Fibroblast of the aortic adventitia (primary cell): Measurements from ENCODE around the gene FKRP. TPM values are rescaled to one million over a fixed set of nuclear protein-coding genes. Genes with fewer than 3 reads are reported as not detected.

Experiments used
- DNase-seq: peaks from one replicate; pipeline ENCODE4 v3.0.0-alpha.2; 2010; ENCODE audit warnings: low read depth
- H3K4me3 ChIP-seq: 2 replicates; pipeline ENCODE4 v1.5.1; 2011; ENCODE audit warnings: low read depth, mild to moderate bottlenecking, control low read depth, low read length, moderate library complexity
- total RNA-seq: library from RNA; depleted of rRNA; stranded (reverse); fragments of >200 nt; gene quantifications from 2 replicates; pipeline ENCODE4 v1.2.3, GENCODE V29; 2012; ENCODE audit warnings: low replicate concordance
- TF ChIP-seq, protein P1 (sequence below): IDR thresholded peaks from 2 replicates; pipeline ENCODE4 v1.5.1; 2011; ENCODE audit warnings: mild to moderate bottlenecking, low read length, control low read depth, inconsistent platforms; ENCODE audit not compliant: insufficient read depth

FKRP gene
- total RNA-seq, 1 donor: 11.8 TPM

DNA sequence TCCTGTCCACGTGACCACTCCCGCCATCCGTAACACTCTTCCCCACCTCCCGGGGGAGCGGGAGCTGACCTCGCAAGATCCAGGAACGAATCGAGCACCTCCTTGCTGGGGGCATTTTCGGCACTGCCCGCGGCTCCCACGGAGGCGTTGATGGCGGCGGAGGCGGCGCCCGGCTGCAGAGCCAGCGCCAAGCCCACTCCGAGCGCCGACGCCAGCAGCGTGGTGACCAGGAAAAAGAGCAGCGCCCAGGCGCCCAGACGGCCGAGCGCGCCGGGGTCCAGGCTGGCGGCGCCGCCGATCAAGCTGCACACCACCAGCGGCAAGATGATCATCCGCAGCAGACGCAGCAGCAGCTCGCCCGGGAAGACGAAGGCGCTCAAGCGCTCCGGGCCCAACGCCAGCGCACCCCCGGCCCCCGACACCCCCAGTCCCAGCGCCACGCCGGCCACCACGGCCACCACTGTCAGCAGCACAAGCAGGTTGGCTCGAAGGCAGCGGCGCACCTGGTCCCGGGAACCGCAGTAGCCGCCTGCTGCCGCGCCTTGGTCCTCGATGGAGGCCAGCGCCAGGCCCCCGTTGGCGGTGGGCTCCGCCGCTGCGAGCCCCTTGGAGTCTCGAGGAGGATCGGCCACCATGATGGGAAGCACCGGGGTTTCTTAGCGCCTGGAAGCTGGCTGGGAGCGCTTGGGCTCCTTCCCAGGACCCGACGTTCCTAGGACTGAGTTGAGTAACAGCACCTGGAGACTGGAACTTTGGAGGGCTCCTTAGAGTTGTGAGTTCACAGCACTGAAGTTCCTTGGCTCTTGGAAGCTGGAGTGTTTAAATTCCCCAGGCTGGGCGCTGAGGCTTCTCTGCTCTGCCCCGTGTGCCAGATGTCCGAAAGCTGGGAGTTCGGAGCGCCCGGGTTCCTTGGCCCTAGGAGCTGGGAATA, 41.7 kb downstream of the FKRP start:
- DNase-seq: peak; percentile 82
- peak overlapping the region; percentile 96 for H3K4me3 ChIP-seq
- TF ChIP-seq, protein P1, sequence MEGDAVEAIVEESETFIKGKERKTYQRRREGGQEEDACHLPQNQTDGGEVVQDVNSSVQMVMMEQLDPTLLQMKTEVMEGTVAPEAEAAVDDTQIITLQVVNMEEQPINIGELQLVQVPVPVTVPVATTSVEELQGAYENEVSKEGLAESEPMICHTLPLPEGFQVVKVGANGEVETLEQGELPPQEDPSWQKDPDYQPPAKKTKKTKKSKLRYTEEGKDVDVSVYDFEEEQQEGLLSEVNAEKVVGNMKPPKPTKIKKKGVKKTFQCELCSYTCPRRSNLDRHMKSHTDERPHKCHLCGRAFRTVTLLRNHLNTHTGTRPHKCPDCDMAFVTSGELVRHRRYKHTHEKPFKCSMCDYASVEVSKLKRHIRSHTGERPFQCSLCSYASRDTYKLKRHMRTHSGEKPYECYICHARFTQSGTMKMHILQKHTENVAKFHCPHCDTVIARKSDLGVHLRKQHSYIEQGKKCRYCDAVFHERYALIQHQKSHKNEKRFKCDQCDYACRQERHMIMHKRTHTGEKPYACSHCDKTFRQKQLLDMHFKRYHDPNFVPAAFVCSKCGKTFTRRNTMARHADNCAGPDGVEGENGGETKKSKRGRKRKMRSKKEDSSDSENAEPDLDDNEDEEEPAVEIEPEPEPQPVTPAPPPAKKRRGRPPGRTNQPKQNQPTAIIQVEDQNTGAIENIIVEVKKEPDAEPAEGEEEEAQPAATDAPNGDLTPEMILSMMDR: no peak

DNA sequence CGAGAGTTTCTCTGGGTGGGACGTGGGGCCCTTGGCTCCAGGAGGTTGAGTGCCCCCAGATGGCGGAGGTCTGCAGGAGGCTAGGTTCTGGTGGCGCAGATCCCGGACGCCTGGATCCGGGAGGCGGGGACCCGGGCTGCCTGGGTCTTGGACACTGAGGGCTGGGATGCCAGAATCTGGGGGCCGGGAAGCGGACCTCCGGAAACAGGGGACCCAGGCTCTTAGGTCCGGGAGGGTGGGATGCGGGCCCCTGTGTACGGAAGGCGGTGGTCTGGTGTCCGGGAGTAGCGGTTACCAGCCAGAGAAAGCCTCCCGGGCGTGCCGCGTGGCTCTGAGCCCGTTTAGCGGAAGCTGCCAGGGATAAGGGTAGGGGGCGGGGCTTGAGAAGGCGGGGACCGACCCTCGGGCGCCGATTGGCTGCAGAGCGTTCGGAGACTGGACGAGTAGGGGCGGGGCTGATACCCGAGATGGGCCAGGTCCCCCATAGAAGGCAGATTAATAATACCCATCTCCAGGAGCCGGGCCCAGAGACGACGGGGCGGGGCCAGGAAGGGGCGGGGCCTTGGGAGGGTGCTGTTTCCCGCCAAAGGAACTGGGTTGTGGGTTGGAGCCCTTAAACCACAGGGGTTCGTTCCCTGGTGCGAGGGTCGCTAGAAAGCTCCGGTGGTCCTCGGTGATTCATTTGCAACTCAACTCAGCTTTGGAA, 42.6 kb downstream of the FKRP start, which contains the start of gene SLC1A5:
Gene SLC1A5 (minus strand): TSS at position 333 of the 706 bp plus-strand sequence. CDS start 629 bp downstream, outside the sequence.
- TF ChIP-seq, protein P1: no peak
- peak within 1 kb of the TSS; percentile 96 for H3K4me3 ChIP-seq
- DNase-seq: peak; percentile 96

DNA sequence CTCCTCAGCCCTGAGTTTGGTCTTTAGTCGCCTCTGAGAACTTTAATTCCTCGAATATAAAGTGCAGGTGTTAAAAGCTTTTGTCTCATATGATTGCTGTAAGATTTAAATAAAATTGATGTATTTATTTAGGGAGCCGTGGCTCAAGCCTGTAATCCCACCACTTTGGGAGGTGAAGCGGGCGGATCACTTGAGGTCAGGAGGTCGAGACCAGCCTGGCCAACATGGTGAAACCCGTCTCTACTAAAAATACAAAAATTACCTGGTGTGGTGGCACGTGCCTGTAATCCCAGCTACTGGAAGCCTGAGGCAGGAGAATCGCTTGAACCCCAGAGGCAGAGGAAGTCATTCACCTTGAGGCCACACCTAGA, 43.1 kb downstream of the FKRP start:
- TF ChIP-seq, protein P1: no peak
- no peak overlapping the region for H3K4me3 ChIP-seq
- no peak for DNase-seq

DNA sequence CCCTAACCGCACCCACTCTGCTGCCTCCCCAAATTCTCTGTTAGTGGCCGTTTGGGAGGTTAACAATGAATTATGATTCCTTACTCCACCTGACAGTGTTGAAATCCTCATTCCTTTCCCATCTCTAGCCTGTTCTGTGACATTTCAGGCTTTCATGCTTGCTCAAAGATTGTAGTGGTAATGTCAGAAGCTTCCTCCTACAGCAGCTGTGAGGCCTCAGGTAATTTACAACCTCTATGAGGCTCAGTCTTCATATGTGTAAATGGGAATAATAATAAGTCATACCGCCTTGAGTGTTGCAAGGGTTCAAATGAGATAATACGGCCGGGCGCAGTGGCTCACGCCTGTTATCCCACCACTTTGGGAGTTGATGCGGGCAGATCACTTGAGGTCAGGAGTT, 43.5 kb downstream of the FKRP start:
- H3K4me3 ChIP-seq: no peak overlapping the region
- TF ChIP-seq, protein P1: no peak
- no peak for DNase-seq

DNA sequence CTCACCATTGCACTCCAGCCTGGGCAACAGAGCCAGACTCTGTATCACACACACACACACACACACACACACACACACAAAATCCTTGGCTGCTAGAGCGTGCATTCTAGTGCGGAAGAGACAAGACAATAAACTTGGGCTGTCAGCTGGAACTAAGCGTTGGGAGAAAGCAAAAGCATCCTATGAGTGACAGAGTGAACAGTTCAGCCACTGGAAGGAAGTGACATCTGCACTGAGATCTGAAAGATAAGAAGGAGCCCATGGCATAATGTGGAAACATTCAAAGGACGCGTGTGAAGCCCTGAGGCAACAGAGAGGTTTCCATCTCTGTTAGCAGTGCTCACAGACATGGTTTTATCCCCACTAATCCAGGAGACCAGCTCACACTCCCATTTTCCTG, 46.1 kb downstream of the FKRP start:
- TF ChIP-seq, protein P1: no peak
- DNase-seq: no peak
- no peak overlapping the region for H3K4me3 ChIP-seq

DNA sequence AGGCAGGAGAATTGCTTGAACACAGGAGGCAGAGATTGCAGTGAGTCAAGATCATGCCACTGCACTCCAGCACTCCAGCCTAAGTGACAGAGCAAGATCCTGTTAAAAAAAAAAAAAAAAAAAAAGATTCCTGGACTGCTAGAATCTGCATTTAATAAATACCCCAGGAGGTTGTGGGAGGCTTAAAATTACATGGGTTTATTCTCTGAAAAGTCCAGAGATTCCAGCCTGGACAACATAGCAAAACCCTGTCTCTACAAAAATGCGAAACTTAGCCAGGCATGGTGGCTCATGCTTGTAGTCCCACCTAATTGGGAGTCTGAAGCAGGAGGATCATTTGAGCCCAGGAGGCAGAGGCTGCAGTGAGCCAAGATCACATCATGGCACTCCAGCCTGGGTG, 52.0 kb downstream of the FKRP start:
- TF ChIP-seq, protein P1: no peak
- H3K4me3 ChIP-seq: no peak overlapping the region
- no peak for DNase-seq
